Chondrocyte (in vitro differentiated cells): ENCODE results near the gene DNAI4. TPM values are rescaled to one million over a fixed set of nuclear protein-coding genes. Genes with fewer than 3 reads are reported as not detected.

Experiments
- DNase-seq: peaks from one replicate; pipeline ENCODE4 v3.0.0; 2021; ENCODE audit warnings: mixed read lengths, low spot score
- H3K27ac Mint-ChIP-seq: one replicate; pipeline ENCODE4 v1.8.0; 2021; ENCODE audit warnings: mild to moderate bottlenecking, moderate library complexity, mixed read lengths; ENCODE audit not compliant: unreplicated experiment
- H3K27me3 Mint-ChIP-seq: 2 replicates; pipeline ENCODE4 v1.8.0; 2021; ENCODE audit warnings: low read depth, mixed read lengths
- H3K36me3 Mint-ChIP-seq: 2 replicates; pipeline ENCODE4 v1.8.0; 2021; ENCODE audit warnings: low read depth, mixed read lengths
- H3K4me1 Mint-ChIP-seq: 2 replicates; pipeline ENCODE4 v1.8.0; 2021; ENCODE audit warnings: low read depth, mild to moderate bottlenecking, mixed read lengths
- H3K4me3 Mint-ChIP-seq: one replicate; pipeline ENCODE4 v1.8.0; 2021; ENCODE audit warnings: mild to moderate bottlenecking, moderate library complexity, mixed read lengths; ENCODE audit not compliant: unreplicated experiment
- H3K9me3 Mint-ChIP-seq: 2 replicates; pipeline ENCODE4 v1.8.0; 2021; ENCODE audit warnings: low read depth, mixed read lengths
- total RNA-seq: library from RNA; stranded (reverse); gene quantifications from 3 replicates; pipeline ENCODE4 v1.2.1, GENCODE V29; 2021
- TF ChIP-seq, protein P1 (sequence below): fragments of 200-600 bp; sonication (generic); IDR thresholded peaks from 2 replicates; pipeline ENCODE4 v1.5.0; 2021; ENCODE audit warnings: antibody characterized with exemption, mild to moderate bottlenecking, moderate library complexity

DNAI4 gene
- total RNA-seq, 1 donor from 2014 or later, result 5.8 TPM

DNA sequence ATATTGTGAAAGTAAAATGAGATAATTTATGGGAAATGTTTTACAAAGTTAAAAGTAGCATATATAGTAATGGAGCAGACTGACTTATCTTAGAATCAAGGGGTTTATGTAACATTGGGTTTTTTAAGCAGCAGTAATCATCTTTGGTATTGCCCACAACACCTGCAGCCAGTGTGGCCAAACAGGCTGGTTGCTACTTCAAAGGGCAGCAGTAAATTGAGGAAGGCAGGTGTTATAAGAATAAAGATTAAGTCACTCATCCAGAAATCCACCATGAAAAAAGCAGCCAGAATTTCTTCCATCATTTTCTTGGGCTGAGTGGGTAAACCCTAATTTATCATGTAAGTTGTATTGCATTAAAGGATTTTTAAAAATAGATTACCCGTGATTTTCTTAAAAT, 155.7 kb downstream of the DNAI4 start:
- H3K9me3 Mint-ChIP-seq, result no peaks in the 10 kb centered on the region
- no peak overlapping the region for H3K4me3 Mint-ChIP-seq
- no peaks in the 10 kb centered on the region for H3K36me3 Mint-ChIP-seq
- H3K4me1 Mint-ChIP-seq, result no peaks in the 10 kb centered on the region
- no peak for DNase-seq
- TF ChIP-seq, protein P1, sequence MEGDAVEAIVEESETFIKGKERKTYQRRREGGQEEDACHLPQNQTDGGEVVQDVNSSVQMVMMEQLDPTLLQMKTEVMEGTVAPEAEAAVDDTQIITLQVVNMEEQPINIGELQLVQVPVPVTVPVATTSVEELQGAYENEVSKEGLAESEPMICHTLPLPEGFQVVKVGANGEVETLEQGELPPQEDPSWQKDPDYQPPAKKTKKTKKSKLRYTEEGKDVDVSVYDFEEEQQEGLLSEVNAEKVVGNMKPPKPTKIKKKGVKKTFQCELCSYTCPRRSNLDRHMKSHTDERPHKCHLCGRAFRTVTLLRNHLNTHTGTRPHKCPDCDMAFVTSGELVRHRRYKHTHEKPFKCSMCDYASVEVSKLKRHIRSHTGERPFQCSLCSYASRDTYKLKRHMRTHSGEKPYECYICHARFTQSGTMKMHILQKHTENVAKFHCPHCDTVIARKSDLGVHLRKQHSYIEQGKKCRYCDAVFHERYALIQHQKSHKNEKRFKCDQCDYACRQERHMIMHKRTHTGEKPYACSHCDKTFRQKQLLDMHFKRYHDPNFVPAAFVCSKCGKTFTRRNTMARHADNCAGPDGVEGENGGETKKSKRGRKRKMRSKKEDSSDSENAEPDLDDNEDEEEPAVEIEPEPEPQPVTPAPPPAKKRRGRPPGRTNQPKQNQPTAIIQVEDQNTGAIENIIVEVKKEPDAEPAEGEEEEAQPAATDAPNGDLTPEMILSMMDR, result no peak
- no peak overlapping the region for H3K27ac Mint-ChIP-seq
- H3K27me3 Mint-ChIP-seq, result no peaks in the 10 kb centered on the region

DNA sequence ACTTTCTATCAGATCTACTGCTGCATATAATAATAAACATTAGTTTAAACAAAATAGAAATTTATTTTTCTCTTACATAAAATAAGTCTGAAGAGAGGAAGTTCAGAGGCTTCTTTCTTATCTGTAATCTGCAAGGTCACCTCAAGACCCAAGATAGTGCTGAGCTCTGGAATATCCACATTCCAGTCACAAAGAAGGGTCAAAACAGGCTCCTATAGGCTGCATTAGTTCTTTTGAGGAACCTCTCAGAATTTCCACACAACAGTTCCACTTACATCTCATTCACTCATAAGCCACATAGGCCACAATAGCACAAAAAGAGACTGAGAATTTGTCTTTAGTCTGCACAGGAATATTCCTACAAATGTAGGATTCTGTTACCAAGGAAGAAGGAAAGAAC, 157.0 kb downstream of the DNAI4 start:
- no peaks in the 10 kb centered on the region for H3K27me3 Mint-ChIP-seq
- H3K9me3 Mint-ChIP-seq, result peaks cover 3% of the 10 kb centered on the region
- DNase-seq, result no peak
- no peaks in the 10 kb centered on the region for H3K36me3 Mint-ChIP-seq
- H3K4me3 Mint-ChIP-seq, result no peak overlapping the region
- TF ChIP-seq, protein P1, result no peak
- no peak overlapping the region for H3K27ac Mint-ChIP-seq
- no peaks in the 10 kb centered on the region for H3K4me1 Mint-ChIP-seq

DNA sequence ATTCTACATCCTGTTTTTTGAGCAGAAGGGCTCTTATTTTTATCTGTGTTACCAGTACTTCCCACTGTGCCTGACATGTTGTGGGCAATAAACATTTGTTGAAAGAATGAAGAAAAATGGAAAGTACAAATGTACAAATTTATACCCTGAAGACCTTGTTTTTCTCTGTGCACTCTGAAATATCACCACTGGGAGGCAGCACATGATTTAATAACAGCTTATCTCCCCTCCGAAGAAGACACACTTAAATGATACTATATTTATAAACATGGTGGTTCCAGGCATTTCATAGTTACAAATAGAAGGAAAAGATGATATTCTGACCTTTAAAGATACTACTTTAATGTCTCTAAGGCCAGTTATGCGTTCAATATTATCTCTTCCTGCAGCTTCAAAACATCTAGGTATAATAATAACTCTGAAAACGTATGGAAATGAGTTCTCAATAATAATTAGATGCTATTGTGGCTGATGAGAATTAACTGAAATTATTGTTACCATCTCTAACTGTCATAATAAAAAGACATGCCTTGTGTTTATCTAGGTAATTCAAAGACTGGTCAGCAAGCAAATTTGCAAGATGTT, 159.6 kb downstream of the DNAI4 start:
- Mint-ChIP-seq H3K27me3 (no peaks in the 10 kb centered on the region), H3K36me3 (peaks cover 2% of the 10 kb centered on the region), H3K9me3 (peaks cover 7% of the 10 kb centered on the region), H3K4me3 (no peak overlapping the region), H3K27ac (no peak overlapping the region), H3K4me1 (no peaks in the 10 kb centered on the region)
- no peak for DNase-seq
- TF ChIP-seq, protein P1, result peak; percentile 97

Other genes starting within 250 kb of the DNAI4 start
- not detected in 3 replicates for gene DYNLT5, start 172.4 kb downstream of the DNAI4 start, total RNA-seq
- gene INSL5, start 123.6 kb downstream of the DNAI4 start, total RNA-seq, result not detected in 3 replicates
- 39.3 to 41.1 TPM (median 40.1 TPM) in 3 replicates for gene MIER1, start 134 bp upstream of the DNAI4 start, total RNA-seq
- 9.2 to 14.8 TPM (median 9.3 TPM) in 3 replicates for gene SLC35D1, start 129.3 kb upstream of the DNAI4 start, total RNA-seq
- not detected in 3 replicates for gene C1orf141, start 210.1 kb upstream of the DNAI4 start, total RNA-seq
- not detected in 3 replicates for gene IL23R, start 241.6 kb upstream of the DNAI4 start, total RNA-seq